ENCODE results near the gene ELK3.

Gene ELK3

GRCh38 chr12:96258104-96258961, 64.2 kb downstream of the ELK3 start:
- no peak for DNase-seq (ENCODE audit: low read depth in 3 of 3)

DNA sequence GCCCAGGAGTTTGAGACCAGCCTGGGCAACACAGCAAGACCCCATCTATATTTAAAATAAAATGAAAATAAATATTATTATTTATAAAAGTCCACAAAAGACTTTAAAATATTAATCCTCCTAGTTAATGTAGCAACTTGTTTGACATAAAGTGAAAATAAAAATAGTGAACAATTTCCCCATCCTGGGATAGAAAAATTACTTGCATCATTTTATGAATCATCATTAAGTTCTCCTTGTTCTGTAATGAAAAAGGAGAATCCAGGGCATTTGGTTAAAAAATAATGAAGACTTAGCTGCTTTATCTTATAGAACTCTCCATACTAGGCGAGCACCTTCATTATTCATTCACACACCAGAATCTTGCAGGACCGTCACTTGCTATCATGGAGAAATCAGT, 66.1 kb downstream of the ELK3 start:
- DNase-seq (ENCODE audit: low read depth in 3 of 3): no peak

GRCh38 chr12:96260644-96261043, 66.5 kb downstream of the ELK3 start:
- no peak for DNase-seq (ENCODE audit: low read depth in 3 of 3)

GRCh38 chr12:96261557-96261956, 67.4 kb downstream of the ELK3 start:
- no peak for DNase-seq (ENCODE audit: low read depth in 3 of 3)

DNA sequence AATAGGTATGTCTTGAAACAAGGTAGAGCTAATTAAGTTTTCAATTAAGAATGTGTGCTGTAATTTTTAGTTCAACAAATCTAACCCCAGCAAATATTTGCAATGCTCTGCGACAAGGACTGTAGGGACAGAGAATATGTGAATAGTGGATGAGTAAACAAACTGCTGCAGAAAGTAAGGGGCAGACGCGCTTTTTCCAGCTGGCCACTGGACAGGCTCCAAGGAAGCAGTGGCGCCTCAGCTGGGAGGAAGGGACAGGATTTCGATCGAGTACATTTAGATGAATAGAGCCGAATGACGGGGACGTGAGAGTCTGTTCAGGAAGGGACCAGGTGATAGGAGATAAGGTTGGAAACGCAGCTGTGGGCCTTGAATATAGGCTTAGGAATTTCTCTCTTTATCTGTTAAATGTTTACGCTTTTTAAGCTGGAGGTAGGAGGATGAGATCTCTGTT, 69.3 kb downstream of the ELK3 start:
- DNase-seq (ENCODE audit: low read depth in 3 of 3): no peak

DNA sequence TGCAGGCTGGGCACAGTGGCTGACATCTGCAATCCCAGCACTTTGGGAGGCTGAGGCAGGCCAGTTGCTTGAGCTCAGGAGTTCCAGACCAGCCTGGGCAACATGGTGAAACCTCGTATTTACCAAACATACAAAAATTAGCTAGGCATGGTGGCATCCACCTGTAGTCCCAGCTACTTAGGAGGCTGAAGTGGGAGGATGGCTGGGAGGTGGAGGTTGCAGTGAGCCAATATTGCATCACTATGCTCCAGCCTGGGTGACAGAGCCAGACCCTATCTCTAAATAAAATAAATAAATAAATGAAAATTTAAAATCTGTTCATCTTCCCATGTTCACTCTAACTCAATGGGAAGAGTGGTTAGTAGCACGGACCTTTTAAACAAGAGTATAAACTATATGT, 71.2 kb downstream of the ELK3 start:
- no peak for DNase-seq (ENCODE audit: low read depth in 3 of 3)

GRCh38 chr12:96265836-96266235, 71.7 kb downstream of the ELK3 start:
- DNase-seq (ENCODE audit: low read depth in 3 of 3): no peak

- no peak for DNase-seq (ENCODE audit: low read depth in 3 of 3)
These were observed 72.1 kb downstream of the ELK3 start for GRCh38 chr12:96266238-96266637.

DNA sequence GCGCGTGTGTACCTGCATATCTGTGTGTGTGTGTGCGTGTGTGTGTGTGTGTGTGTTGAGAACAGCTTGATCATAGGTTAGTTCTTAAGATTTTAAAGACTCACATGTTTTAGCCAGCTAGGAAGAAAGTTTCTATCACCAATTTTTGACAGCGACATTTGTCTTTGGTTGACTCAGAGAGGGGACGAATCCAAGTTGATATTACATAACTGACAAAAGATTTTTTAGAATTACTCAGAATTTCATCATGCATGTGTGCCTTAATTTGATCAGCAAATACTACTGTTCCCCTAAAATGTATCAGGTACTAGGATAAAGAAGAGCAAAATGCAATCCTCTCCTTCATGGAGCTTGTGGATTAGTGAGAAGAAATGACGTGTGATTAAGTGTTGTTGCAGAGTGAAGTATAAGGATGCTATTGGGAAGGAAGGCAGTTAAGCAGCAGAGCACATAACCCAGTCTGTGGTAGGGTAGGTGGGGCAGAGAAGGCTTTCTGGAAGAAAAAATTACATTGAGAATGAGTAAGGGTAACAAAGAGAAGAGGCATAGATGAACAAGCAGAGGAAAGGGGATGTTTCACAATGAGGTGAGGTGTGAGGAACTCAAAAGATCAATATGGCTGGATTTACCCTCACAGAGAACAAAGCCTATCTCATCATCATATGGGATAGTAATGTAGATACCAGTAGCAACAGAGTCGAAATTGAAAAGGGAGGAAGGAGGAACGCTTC, 77.5 kb downstream of the ELK3 start:
- DNase-seq (ENCODE audit: low read depth in 3 of 3): no peak

DNA sequence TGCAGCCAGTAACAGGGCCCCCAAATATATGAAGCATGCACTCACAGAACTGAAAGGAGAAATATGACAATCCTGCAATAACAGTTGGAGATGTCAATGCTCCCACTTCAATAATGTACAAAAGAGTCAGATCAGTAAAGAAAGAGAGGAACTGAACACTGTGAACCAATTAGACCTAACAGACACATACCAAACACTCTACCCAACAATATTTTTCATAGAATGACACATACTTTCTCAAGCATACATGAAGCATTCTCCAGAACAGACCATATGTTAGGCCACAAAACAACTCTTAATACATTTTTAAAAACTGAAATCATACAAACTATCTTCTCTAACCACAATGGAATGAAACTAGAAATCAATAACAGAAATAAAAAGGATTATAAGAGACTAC, 80.2 kb downstream of the ELK3 start:
- DNase-seq (ENCODE audit: low read depth in 3 of 3): no peak

DNA sequence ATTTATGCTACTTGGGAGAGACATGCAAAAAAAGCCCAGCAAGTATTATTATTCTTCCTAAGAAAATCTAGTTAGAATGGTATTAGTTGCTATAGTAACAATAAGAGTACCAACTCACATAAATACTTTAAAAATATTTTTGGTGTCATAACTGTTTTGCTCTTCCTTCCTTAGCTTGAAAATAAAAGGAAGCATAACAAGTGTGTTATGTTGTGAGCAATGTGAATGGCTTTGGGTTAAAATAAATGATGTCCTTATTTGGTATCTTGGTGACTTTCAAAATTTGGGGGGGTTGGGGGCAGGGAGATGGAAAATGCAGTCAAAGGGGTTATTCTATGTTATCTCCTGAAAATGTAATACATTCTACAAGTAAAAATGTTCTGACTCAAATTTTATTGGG, 91.0 kb downstream of the ELK3 start:
- DNase-seq (ENCODE audit: low read depth in 3 of 3): no peak

DNA sequence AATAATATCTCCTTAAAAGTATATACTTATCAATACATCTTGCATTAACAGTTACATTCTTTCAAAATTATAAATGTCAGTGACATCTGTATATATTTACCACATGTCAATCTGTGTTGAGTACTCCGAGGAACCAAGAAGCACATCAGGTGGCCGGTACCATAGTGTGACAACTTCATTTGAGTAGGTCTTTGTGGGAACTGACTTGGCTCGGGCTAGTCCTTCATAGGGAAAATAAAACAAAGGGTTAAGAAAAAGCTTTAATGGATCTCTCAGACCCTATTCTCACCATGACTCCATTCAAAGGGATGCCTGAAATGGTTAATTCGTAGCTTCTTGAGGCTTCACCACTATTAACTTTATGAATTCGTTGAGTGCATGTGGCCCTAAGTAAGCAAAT, 94.9 kb downstream of the ELK3 start:
- no peak for DNase-seq (ENCODE audit: low read depth in 3 of 3)

- no peak for DNase-seq (ENCODE audit: low read depth in 3 of 3)
These were observed 98.9 kb downstream of the ELK3 start for GRCh38 chr12:96293093-96293492.

- DNase-seq (ENCODE audit: low read depth in 3 of 3): no peak
These were observed 100.7 kb downstream of the ELK3 start for GRCh38 chr12:96294831-96295230.

DNA sequence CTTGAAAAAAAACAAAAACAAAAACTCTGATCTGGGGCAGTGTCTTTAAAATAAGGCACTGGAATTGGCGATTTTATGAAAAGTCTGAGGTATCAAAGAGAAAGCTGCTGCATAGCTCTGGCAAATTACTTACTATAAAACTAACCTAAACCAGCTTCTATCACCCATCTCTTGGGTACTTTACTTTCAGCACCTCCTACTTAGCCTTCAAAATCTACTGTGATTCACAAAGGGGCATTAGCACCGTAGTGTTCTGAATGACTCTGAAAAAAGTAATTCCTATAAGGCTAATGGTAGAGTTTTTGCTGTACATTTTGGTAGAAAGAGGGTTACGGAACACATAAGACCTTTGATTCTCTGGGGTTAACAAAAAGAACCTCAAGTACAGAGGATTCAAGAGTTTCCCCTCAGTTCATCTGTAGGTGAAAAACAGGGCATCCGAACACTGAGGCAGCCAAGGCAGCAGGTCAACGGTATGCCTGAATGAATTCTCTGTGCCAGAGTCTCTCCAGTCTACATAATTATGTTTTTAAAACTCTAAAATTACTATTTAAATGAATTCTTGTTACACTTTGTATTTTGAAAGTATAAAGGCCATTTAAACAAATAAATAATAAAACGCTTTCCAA, 101.5 kb downstream of the ELK3 start:
- no peak for DNase-seq (ENCODE audit: low read depth in 3 of 3)

DNA sequence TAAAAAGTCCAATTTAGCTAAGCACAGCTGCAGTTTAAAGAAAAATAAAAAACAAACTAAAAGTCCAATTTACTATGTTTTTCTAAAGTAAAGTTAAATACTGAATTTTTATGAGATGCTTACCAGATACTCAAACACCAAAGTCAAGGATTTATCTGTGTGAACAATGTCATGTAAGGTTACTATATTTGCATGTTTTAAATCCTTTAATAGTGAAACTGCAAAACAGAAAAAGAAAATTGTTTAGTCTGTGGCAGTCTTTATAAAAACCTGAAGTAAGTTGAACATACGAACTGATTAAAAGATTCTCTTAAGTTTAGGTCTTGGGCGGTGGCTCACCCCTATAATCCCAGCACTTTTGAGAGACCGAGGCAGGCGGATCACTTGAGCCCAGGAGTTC, 103.3 kb downstream of the ELK3 start:
- DNase-seq (ENCODE audit: low read depth in 3 of 3): no peak

- no peak for DNase-seq (ENCODE audit: low read depth in 3 of 3)
These were observed 105.9 kb downstream of the ELK3 start for GRCh38 chr12:96300064-96300463.

DNA sequence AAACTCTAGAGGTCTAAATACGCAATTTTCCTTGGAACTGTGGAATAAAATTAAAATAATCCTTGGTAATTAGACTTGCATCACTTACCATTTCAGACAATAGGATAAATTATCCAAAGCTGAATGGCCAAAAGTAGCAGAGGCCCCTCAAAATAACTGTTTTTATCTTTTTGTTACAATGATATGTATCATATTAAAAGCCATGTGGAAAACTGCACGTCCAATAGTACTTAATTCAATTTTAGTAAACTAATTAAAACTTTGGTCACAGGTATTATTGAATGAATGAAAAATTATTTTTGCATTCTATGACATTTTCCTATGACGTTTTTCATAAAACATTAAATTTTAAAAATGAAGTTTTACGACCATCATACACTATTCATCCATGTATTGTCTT, 107.6 kb downstream of the ELK3 start:
- DNase-seq (ENCODE audit: low read depth in 3 of 3): no peak

GRCh38 chr12:96302687-96303310, 108.6 kb downstream of the ELK3 start:
- no peak for DNase-seq (ENCODE audit: low read depth in 3 of 3)

DNA sequence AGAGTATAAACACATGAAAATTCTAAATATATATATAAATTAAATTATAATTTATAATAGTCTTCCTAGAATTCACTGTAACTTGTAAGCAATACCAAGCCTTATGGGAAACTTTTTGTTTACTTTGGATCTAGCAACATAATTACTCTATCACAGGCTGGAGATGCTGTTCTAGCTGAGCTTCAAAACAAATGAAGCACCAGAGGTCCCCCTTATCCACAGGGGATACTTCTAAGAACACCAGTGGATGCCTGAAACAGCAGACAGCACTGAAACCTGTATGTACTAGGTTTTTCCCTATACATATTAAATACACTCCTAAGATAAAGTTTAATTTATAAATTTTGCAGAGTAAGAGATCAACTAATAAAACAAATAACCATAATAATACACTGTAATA, 109.5 kb downstream of the ELK3 start:
- DNase-seq (ENCODE audit: low read depth in 3 of 3): no peak

GRCh38 chr12:96305665-96306064, 111.5 kb downstream of the ELK3 start:
- no peak for DNase-seq (ENCODE audit: low read depth in 3 of 3)

GRCh38 chr12:96308881-96309280, 114.7 kb downstream of the ELK3 start:
- no peak for DNase-seq (ENCODE audit: low read depth in 3 of 3)

Data from stimulated activated CD4-positive, alpha-beta T cell treated with anti-CD3 and anti-CD28 coated beads, TNF-alpha, amount 100 ng/mL, for 4 hours (primary cell).